Thyroid gland (tissue), 4 donors: ENCODE measurements around the gene NPC1L1.

Experiments used
- CTCF ChIP-seq, 6 experiments: fragments of 200-600 bp in 3 of 6; fragments of 450-650 bp in 3 of 6; sonication (generic) in 3 of 6; IDR thresholded peaks; one replicate each; pipeline ENCODE4 v1.5.1; 2016 to 2019; ENCODE audit warnings: antibody characterized with exemption in 6 of 6, mild to moderate bottlenecking in 2 of 6, inconsistent platforms in 1 of 6, moderate library complexity in 1 of 6
- POLR2A ChIP-seq, 2 donors: fragments of 450-650 bp; IDR thresholded peaks; one replicate each; pipeline ENCODE4 v1.6.1; 2017; ENCODE audit warnings: antibody characterized with exemption in 2 of 2, mild to moderate bottlenecking in 2 of 2, moderate library complexity in 1 of 2

GRCh38 chr7:44540592-44541027 is 520 bp downstream of the NPC1L1 start:
- TF ChIP-seq CTCF (IDR thresholded peaks at IDR 0.05) (no peak), POLR2A (IDR thresholded peaks at IDR 0.05) (no peak)
